ENCODE measurements around the gene FAM185A. TPM values are rescaled to one million over a fixed set of nuclear protein-coding genes. Genes with fewer than 3 reads are reported as not detected.
A peak's percentile ranks its signal among the peaks of the same experiment; 100 is the strongest.

Gene FAM185A
- total RNA-seq, 1 donor from 2014 or later = 8.5 TPM

DNA sequence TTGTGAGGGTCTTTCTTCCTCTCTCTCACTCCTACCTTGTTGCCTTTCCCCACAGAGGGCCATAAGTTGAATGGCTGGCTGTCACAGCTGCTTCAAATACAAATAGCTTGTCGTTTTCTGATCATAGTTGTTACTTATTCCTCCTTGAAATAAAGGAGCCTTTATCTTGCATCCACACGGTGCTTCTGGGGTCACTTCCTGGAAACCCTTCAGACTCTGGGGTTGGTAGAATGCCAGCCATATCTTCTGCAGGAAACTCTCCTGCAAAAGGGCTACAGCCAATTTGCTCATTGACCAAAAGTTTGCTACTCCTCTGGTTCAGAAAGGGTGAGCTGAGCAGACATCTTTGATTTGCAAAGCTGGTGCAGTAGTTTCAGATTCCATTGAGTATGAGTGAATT is 70.4 kb downstream of the FAM185A start:
- Mint-ChIP-seq H3K27ac (ENCODE audit: unreplicated experiment) (no peak overlapping the region), H3K36me3 (ENCODE audit: unreplicated experiment) (no peaks in the 10 kb centered on the region), H3K4me3 (ENCODE audit: unreplicated experiment) (no peak overlapping the region), H3K27me3 (ENCODE audit: unreplicated experiment) (peaks cover 1% of the 10 kb centered on the region), H3K9me3 (ENCODE audit: unreplicated experiment) (peaks cover 3% of the 10 kb centered on the region), H3K4me1 (ENCODE audit: low read depth, unreplicated experiment) (peaks cover 4% of the 10 kb centered on the region)
- DNase-seq = no peak
- TF ChIP-seq, protein P1, sequence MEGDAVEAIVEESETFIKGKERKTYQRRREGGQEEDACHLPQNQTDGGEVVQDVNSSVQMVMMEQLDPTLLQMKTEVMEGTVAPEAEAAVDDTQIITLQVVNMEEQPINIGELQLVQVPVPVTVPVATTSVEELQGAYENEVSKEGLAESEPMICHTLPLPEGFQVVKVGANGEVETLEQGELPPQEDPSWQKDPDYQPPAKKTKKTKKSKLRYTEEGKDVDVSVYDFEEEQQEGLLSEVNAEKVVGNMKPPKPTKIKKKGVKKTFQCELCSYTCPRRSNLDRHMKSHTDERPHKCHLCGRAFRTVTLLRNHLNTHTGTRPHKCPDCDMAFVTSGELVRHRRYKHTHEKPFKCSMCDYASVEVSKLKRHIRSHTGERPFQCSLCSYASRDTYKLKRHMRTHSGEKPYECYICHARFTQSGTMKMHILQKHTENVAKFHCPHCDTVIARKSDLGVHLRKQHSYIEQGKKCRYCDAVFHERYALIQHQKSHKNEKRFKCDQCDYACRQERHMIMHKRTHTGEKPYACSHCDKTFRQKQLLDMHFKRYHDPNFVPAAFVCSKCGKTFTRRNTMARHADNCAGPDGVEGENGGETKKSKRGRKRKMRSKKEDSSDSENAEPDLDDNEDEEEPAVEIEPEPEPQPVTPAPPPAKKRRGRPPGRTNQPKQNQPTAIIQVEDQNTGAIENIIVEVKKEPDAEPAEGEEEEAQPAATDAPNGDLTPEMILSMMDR (IDR thresholded peaks at IDR 0.05; ENCODE audit: partially characterized antibody, unreplicated experiment) = no peak

DNA sequence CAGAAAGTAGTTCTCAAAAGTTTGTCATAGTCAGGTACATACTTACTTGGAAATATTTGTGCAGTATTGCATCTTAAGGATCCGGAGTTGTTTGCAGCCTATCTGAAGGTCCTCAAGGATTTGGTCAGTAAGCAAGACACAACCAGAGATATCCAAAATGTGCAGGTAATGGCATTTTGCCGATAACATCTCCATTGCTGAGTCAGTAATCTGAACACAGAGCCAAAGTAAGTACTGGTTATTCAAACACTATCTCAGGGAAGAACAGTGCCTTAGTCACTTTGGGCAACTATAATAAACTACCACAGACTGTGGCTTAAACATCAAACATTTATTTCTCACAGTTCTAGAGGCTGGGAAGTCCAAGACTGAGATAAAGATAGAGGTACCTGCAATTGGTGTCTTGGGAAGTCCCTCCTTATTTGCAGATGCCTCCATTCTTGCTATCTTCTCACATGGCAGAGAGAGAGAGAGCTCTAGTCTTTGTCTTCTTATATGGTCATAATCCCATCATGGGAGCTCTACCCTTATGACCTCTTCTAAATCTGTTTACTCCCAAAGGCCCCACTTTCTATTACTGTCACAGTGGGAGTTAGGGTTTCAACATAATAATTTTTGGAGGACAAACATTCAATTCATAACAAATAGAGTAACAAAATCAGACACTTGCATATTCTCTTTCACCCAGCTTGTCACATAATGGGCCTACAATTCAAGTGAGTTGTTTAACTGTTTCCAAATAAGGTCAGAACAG is 73.4 kb downstream of the FAM185A start:
- DNase-seq = no peak

DNA sequence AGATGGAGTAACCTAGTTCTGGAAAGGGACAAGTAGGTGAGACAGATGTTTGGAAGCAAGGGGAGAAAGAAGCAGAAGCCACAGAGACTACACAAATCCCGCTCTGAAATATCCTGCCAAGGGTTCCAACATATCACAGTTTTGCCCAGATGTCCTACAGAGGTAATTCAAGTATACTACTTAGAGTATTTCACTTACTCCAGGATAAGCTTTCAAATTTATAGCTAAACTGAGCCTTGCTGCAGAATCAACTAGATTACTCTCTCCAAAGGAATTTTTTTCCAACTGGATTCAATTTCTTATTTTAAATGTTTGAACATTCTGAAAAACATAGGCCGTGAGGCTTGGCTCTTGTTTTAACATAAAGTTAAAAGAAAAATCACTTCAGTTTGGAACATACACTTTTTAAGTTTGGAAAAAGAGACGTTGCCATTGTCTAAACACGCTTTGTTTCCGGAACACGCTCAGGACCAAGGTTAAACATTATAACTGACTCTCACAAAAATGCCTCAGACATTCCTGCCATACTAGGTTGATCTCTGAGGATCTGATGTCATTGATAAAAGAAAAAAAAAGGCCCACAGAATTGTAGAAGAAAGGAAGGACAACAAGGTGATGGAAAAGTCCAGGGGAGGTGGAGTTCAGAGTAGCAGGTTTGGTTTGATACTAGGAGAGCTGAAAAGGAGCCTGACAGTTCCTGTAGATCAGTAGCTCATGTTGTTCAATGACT is 74.8 kb downstream of the FAM185A start:
- TF ChIP-seq, protein P1 (IDR thresholded peaks at IDR 0.05; ENCODE audit: partially characterized antibody, unreplicated experiment) = no peak
- no peak for DNase-seq
- no peak overlapping the region for H3K27ac Mint-ChIP-seq (ENCODE audit: unreplicated experiment)
- no peaks in the 10 kb centered on the region for H3K27me3 Mint-ChIP-seq (ENCODE audit: unreplicated experiment)
- H3K36me3 Mint-ChIP-seq (ENCODE audit: unreplicated experiment) = no peaks in the 10 kb centered on the region
- no peak overlapping the region for H3K4me3 Mint-ChIP-seq (ENCODE audit: unreplicated experiment)
- H3K4me1 Mint-ChIP-seq (ENCODE audit: low read depth, unreplicated experiment) = peaks cover 4% of the 10 kb centered on the region
- H3K9me3 Mint-ChIP-seq (ENCODE audit: unreplicated experiment) = peaks cover 2% of the 10 kb centered on the region

More for the DNA sequence above, 73.4 kb downstream of the FAM185A start:
- TF ChIP-seq, protein P1 (IDR thresholded peaks at IDR 0.05; ENCODE audit: partially characterized antibody, unreplicated experiment) = no peak
- Mint-ChIP-seq H3K4me1 (ENCODE audit: low read depth, unreplicated experiment) (peaks cover 4% of the 10 kb centered on the region), H3K36me3 (ENCODE audit: unreplicated experiment) (no peaks in the 10 kb centered on the region), H3K27ac (ENCODE audit: unreplicated experiment) (no peak overlapping the region), H3K4me3 (ENCODE audit: unreplicated experiment) (no peak overlapping the region), H3K9me3 (ENCODE audit: unreplicated experiment) (peaks cover 2% of the 10 kb centered on the region), H3K27me3 (ENCODE audit: unreplicated experiment) (no peaks in the 10 kb centered on the region)

DNA sequence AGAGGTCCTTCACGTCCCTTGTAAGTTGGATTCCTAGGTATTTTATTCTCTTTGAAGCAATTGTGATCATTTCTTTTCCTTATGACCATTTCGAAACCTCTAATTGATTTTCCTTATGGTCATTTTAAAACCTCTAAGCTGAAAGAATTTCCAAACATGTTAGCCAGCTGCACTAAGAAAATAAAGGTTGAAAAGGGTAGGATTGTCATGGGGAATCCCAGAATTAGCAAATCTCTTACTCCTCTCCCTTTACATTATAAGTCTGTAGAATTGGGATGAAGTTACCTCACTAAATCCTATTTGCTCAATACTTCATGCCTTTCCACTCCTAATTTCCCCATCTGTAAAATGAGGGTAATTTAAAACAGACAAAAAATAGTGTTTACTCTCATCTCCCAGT is 79.5 kb downstream of the FAM185A start:
- Mint-ChIP-seq H3K36me3 (ENCODE audit: unreplicated experiment) (no peaks in the 10 kb centered on the region), H3K27ac (ENCODE audit: unreplicated experiment) (no peak overlapping the region), H3K4me1 (ENCODE audit: low read depth, unreplicated experiment) (peaks cover 23% of the 10 kb centered on the region), H3K9me3 (ENCODE audit: unreplicated experiment) (peaks cover 5% of the 10 kb centered on the region), H3K27me3 (ENCODE audit: unreplicated experiment) (no peaks in the 10 kb centered on the region), H3K4me3 (ENCODE audit: unreplicated experiment) (no peak overlapping the region)
- TF ChIP-seq, protein P1 (IDR thresholded peaks at IDR 0.05; ENCODE audit: partially characterized antibody, unreplicated experiment) = no peak
- no peak for DNase-seq

DNA sequence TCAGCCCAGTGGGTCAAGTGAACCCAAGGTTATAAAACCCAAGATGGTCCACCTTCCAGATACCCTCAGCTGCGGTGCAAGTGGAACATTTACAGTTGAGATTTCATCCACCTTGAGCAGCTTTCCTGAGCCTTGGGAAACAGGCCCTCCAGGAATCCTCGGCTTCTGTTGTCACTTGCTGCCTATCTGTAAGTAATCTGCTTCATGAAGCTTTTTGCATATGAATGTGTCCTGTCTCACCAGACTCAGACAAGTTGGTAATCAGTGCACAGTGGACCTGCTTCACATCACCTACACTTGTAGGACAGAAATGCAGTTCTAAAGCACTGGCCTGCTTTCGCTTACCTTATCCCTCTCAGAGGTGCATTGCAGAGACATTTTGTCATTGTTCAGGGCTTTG is 80.3 kb downstream of the FAM185A start:
- no peaks in the 10 kb centered on the region for H3K36me3 Mint-ChIP-seq (ENCODE audit: unreplicated experiment)
- no peaks in the 10 kb centered on the region for H3K27me3 Mint-ChIP-seq (ENCODE audit: unreplicated experiment)
- H3K4me3 Mint-ChIP-seq (ENCODE audit: unreplicated experiment) = no peak overlapping the region
- peaks cover 23% of the 10 kb centered on the region for H3K4me1 Mint-ChIP-seq (ENCODE audit: low read depth, unreplicated experiment)
- peaks cover 5% of the 10 kb centered on the region for H3K9me3 Mint-ChIP-seq (ENCODE audit: unreplicated experiment)
- no peak for DNase-seq
- TF ChIP-seq, protein P1 (IDR thresholded peaks at IDR 0.05; ENCODE audit: partially characterized antibody, unreplicated experiment) = no peak
- H3K27ac Mint-ChIP-seq (ENCODE audit: unreplicated experiment) = peak overlapping the region; percentile 49
